AG20443 (cell line): Measurements from ENCODE around the gene RBM17.
"Not testable (repeated sequence)": the region's sequence is repeated elsewhere in the genome, so short reads cannot be mapped to it uniquely, and the experiment has no call there.

Experiments
- DNase-seq: peaks from one replicate; pipeline ENCODE4 v3.0.0; 2012; ENCODE audit warnings: low spot score, mixed read lengths

The RBM17 gene

GRCh38 chr10:6088721-6089333, at the start of gene RBM17:
RBM17 (plus strand) TSS chr10:6089034; CDS start chr10:6097066, 8,032 bp downstream.
- DNase-seq: peak; percentile 99

GRCh38 chr10:6039711-6040110, 49.1 kb upstream of the RBM17 start:
- no peak for DNase-seq

DNA sequence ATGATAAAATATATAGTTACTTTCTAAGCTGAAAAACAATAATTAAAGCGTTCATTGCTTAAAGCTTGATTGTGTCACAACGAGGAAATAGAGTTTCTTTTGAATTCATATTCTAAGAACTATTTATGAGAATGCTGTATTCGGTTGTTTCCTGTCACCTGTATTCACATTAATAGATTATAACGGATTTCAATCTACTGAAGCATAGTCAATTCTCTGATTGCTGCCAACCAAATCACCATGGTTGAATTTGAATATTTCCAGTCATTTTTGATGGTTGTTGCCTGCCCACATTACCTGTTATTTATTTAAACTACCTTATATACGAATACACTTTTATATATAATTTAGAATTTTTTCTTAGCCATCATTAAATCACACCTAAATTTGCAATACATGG, 48.6 kb upstream of the RBM17 start:
- DNase-seq: no peak

- DNase-seq: not testable (repeated sequence)
Measured at GRCh38 chr10:6043377-6043776, 45.5 kb upstream of the RBM17 start.

- DNase-seq: no peak
Measured at GRCh38 chr10:6044060-6044459, 44.8 kb upstream of the RBM17 start.

GRCh38 chr10:6044751-6045313, 44.0 kb upstream of the RBM17 start:
- DNase-seq: no peak

- no peak for DNase-seq
Measured at GRCh38 chr10:6045314-6045848, 43.5 kb upstream of the RBM17 start.

- DNase-seq: no peak
Measured at GRCh38 chr10:6045878-6046772, 42.7 kb upstream of the RBM17 start.

- DNase-seq: no peak
Measured at GRCh38 chr10:6046773-6047611, 41.8 kb upstream of the RBM17 start.

DNA sequence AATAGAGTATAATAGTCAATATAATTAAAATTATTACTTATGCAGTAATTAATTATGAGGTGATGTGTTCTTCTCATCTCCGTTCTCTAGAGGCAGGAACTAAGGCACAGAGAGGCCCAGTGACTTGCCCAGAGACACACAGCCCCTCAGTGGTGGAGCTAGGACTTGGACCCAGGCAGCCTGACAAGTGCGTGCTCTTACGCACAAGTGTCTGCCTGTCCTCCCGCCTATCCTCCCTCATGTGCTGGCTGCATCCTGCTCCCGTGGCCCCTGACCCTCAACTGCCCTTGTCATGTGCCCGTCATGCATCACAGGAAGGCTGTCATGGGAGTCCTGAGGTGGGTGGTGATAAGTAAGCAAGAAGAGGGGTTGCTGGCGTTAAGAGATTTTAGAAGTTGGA, 41.0 kb upstream of the RBM17 start:
- no peak for DNase-seq

GRCh38 chr10:6048281-6049030, 40.4 kb upstream of the RBM17 start:
- no peak for DNase-seq

GRCh38 chr10:6049031-6049400, 39.8 kb upstream of the RBM17 start:
- DNase-seq: no peak

- peak; percentile 70 for DNase-seq
Measured at GRCh38 chr10:6050801-6051445, 37.9 kb upstream of the RBM17 start.

DNA sequence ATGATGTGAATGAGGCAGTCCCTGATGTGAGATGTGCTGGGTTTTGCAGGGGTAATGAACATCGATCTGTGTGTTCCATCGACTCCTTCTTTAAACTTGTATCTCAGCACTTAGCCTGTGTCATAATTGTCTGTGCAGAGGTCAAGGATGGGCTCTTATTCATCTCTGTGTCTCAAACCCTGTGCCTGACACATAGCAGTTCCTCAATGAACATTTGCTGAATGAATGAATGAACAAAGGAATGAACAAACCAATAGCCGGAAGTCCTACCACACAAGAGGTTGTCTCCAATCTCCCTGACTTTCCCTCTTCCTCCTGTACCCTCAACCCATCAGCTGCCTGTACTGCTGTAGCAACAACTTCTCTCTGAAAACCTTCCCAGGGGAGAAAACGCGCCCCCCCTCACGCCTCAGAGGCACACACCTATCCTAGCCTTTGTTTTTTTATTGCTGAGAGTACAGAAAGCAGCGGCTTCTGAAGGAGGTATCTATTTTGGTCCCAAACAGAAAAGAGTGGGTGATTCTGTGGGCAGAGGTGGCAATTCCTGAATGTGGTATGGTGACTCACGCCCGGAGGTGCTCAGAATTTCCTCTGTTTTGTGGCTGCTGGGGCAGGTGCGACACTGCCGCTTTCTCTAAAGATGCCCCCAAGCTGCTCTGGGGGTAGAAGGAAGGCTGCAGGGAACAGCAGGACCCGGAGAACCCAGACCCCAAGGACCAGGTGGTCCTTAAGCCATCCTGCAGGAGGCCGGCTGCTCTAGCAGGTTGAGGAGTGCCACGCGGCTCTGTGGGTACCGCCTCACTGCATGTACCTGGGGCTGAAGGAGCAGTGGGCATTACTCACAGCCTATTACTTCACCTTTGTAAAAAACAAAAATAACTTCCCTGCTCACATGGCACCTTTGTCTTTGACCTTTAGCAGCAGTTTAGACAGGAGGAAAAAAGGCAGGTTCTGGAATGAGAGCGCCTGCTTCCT, 36.3 kb upstream of the RBM17 start:
- DNase-seq: no peak

DNA sequence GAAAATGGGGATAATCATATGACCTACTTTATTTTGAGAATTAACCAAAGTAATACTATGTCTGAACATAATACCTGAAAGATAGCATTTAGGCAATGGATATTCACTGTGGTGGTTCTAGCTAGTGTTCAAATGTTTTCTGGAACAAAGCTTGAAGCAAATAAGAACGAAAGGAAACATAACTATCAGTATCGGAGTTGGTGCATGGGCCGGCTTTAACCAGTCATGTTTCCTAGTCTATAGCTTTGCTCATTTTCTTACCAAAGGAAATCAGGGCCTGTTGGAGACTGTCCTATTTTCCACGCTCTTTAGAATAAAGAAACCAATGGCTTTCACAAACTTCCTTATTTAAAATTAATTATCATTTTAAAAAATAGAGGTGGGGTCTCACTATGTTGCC, 35.5 kb upstream of the RBM17 start:
- no peak for DNase-seq

DNA sequence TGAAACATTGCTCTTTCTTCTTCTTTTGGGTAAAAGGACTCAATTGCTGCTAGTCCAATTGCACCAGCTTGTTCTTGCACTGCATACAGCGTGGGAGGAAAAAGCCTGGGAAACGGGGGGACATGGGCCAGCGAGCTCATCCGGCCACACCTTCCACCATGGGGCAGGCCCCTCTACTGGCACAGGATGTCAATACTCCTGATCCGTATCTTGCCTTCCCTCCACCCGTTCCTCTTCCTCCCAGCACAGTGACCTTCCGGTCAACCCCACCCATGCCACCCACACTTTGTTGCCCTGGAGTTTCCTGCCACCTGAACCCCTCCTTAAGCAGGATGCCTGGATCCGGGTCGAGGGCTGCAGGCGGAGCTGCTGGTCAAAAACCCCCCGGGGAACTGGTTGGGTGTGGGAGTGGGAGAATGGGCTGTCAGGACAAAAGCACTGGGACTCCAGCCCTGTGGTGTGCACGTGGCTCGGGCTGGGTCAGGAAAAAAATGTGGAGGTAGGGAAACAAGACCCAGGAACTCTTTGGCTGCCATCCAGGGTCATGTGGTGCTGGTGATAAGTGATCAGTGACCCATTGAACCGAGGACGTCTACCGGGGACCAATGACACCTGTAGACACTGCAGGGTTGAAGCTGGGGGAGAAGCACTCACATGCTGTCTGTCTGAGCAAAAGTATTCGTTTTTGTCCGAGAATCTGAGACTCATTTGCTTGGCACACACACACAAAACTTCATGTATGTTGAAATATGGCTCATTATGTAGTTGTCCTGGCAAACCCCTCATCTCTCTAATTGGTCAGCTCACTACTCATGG, 34.8 kb upstream of the RBM17 start:
- no peak for DNase-seq

DNA sequence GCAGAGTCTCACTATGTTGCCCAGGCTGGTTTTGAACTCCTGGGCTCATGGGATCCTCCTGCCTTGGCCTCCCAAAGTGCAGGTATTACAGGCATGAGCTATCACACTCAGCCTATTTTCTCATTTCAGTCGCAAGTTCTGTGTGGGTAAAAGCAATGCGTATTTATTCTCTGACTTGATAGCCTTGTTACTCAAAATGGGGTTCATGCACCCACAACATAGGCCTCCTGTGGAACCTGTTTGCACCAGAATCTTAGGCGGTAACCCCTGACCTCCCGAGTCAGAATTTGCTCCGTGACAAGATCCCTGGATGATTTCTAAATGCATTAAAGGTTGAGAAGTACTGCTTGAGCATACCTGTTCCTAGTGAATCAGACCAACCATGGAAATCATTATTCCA, 34.0 kb upstream of the RBM17 start:
- DNase-seq: no peak

- no peak for DNase-seq
Measured at GRCh38 chr10:6055929-6056328, 32.9 kb upstream of the RBM17 start.
